Measurements from ENCODE around the gene REG3A. TPM values are rescaled to one million over a fixed set of nuclear protein-coding genes. Genes with fewer than 3 reads are reported as not detected.

Gene REG3A
- total and polyA plus RNA-seq, 2 of the 8 experiments (the other 6 are each of a cell fraction or from before 2014, with no cell fraction given) = not detected

DNA sequence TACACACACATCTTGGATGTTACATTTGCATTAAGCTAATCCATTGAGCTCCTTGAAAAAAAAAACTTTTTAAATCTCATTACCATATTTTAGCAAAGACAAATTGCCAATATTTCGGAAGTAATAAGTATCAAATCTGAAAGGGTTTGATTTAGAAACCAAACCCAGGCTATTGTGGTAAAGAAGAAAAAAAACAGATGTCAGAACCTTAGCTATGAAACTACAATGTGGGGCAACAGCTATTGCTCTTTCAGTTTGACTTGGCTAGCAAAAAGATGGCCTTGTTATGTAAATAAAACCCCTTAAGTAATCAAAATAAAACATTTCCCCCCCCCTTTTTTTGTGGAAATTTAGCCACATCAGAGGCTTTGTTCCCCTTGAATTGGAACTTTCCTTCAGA, 41.2 kb upstream of the REG3A start:
- Histone ChIP-seq H3K27me3 (replicated peaks in 1 of 4; ENCODE audit: control insufficient read depth in 3 of 4, extremely low read depth in 1 of 4, insufficient read depth in 3 of 4, low read length in 3 of 4) (no peaks in the 10 kb centered on the region), H2BK15ac (ENCODE audit: low read length) (no peak overlapping the region), H3K36me3 (ENCODE audit: control insufficient read depth in 2 of 4, insufficient read depth in 4 of 4, low read length in 3 of 4) (no peaks in the 10 kb centered on the region), H4K91ac (replicated peaks; ENCODE audit: insufficient read length, low read length) (no peak overlapping the region), H3K9me3 (ENCODE audit: insufficient read depth in 2 of 2, low read depth in 1 of 2, low read length in 1 of 2) (no peaks in the 10 kb centered on the region), H3K4me3 (ENCODE audit: extremely low read depth in 1 of 4, insufficient read depth in 2 of 4, low read depth in 3 of 4, low read length in 4 of 4) (peak overlapping the region in 1 of 4 experiments; percentile 19; a peak in 1 of 8 replicates), H3K79me2 (ENCODE audit: control insufficient read depth in 1 of 2, insufficient read depth in 2 of 2, low read length in 2 of 2) (no peaks in the 10 kb centered on the region), H4K20me1 (replicated peaks in 1 of 2; ENCODE audit: control insufficient read depth in 1 of 2, insufficient read depth in 2 of 2, low read length in 2 of 2) (no peaks in the 10 kb centered on the region), H3K23ac (ENCODE audit: insufficient read length) (no peak overlapping the region), H2AK5ac (ENCODE audit: low read depth, low read length) (no peak overlapping the region), H3K4me2 (ENCODE audit: insufficient read depth in 1 of 2, low read depth in 2 of 2, low read length in 2 of 2) (no peak overlapping the region), H4K5ac (ENCODE audit: insufficient read length, low read depth, low read length) (no peak overlapping the region), H3K4me1 (replicated peaks in 1 of 4; ENCODE audit: control insufficient read depth in 3 of 4, insufficient read depth in 4 of 4, low read length in 3 of 4) (peaks cover 0 to 4% (median 1%) of the 10 kb centered on the region in 4 experiments; a peak in 3 of 7 replicates), H2BK12ac (ENCODE audit: low read depth, low read length) (no peak overlapping the region), H2BK20ac (ENCODE audit: low read length) (no peak overlapping the region), H3K18ac (ENCODE audit: extremely low read depth, low read length) (no peak overlapping the region), H3K4ac (replicated peaks; ENCODE audit: insufficient read length, low read depth, low read length) (no peak overlapping the region), H2BK120ac (replicated peaks; ENCODE audit: low read depth, low read length) (no peak overlapping the region), H3K79me1 (ENCODE audit: low read depth, low read length) (no peaks in the 10 kb centered on the region), H3K14ac (ENCODE audit: insufficient read length) (no peak overlapping the region), H3K9ac (replicated peaks in 1 of 4; ENCODE audit: extremely low read depth in 1 of 4, low read depth in 3 of 4, low read length in 3 of 4) (no peak overlapping the region), H3K27ac (ENCODE audit: low read depth, low read length) (no peak overlapping the region), H2AFZ (ENCODE audit: low read length) (no peak overlapping the region), H4K8ac (ENCODE audit: extremely low read depth, insufficient read depth, low read length) (no peak overlapping the region), H3K56ac (replicated peaks; ENCODE audit: insufficient read length, low read depth, low read length) (no peak overlapping the region), H3K23me2 (ENCODE audit: low read depth, low read length) (no peaks in the 10 kb centered on the region), H2BK5ac (ENCODE audit: low read depth, low read length) (no peak overlapping the region)
- 41% methylated on average over 1 of the region's 1 CpG; no CpG with 5 or more reads in 1 of the 2 experiments for WGBS, 2 experiments (ENCODE audit: extremely low coverage in 1 of 2, insufficient coverage in 1 of 2, insufficient read length in 1 of 2, insufficient replicate concordance in 2 of 2, low coverage in 1 of 2, low lambda C conversion rate in 2 of 2, missing lambda C conversion rate in 1 of 2)
- FAIRE-seq = no peak
- POLR2A ChIA-PET (ENCODE audit: partially characterized antibody) = no interaction called here
- DNase-seq (ENCODE audit: low read depth in 1 of 2, low spot score in 2 of 2) = no peak
- CTCF ChIA-PET (ENCODE audit: partially characterized antibody) = interaction anchor here (1.3 to 7.2 kb wide), 4 partner anchors 10 to 688 kb away, joined by 3 to 31 read pairs (median 6); no protein-coding TSS in a partner anchor
- no peak for TF ChIP-seq SIX5 (IDR thresholded peaks at IDR 0.05; ENCODE audit: low read depth, low read length)

All from H1 (cell line).